Activated CD8-positive, alpha-beta memory T cell treated with anti-CD3 and anti-CD28 coated beads for 24 hours (primary cell): ENCODE results near the gene SLX4IP.

Experiments used
- DNase-seq: peaks from one replicate; pipeline ENCODE4 v3.0.0-alpha.2; 2020

Gene SLX4IP

DNA sequence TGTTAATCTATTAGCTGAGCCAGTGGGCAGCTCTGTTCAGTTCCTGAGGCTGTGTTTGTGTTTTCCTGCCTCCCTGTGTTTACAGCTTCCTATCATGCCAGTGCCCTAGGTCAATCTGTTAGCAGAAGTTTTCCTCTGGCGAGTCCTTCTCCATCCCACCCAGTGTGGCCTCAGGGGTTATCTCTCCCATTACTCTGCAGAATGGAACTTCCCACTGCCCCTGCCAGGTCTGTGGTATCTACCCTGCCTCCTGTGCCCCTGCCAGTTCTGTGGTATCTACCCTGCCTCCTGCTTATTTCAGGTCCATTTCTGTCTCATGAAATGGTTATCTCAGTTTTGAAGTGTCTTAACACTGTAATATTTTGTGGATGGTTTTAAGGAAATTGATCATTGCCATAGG lies 63.1 kb downstream of the SLX4IP start:
- no peak for DNase-seq

DNA sequence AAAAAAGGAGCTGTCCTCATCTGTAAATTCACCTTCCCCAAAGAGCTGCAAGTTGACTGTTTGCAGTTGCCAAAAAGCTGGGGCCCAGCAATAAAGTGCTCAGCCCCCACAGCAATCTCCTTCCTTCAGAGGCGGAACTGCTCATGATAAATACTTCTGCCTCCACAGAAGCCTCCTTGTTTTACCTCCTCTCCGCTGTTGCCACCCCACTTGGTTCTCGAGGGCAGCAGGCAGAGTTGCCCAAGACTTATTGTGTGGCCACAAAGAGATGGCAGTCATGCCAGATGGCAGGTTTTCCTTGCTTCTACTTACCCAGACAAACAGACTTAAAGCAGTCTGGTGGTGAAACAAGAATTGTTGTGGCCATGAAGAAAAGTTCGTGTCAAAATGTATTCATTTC lies 66.3 kb downstream of the SLX4IP start:
- peak; percentile 64 for DNase-seq

DNA sequence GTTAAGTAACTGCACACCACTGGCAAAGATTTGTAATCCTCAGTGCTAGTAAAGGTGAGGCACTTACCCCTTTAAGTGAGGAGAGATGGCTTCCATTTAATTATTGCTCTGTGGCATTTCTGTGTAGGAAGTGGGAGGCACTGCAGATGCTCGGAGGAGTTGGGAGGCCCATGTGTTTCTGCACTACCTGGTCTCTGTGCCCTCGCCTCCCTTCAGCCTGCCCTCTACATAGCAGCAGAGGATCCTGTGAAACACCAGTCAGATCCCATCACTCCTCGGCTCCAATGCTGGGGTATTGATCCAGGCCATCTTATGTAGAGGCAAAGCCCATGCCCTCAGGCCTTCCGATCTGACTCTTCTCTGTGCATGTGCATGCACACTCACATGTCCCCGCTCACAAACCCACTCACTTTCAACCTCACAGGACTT lies 67.0 kb downstream of the SLX4IP start:
- DNase-seq, result peak; percentile 73

DNA sequence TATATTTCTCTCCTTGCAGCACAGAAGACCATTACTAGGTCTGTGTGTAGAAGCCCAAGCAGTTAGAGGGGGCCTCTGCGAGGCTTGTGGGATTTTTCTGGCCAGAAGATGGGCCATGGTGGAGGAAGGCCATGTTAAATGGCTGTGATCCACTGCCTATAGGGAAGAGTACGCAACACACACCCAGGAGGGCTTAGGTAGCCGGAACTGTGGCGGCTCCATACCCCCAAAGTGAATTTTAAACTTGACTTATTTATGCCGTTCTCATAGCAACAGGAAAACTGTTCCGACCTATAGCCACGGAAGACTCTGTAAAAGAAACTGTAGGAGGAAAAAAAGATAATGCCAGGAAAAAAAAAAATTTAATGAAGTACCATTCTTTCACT lies 69.5 kb downstream of the SLX4IP start:
- no peak for DNase-seq

DNA sequence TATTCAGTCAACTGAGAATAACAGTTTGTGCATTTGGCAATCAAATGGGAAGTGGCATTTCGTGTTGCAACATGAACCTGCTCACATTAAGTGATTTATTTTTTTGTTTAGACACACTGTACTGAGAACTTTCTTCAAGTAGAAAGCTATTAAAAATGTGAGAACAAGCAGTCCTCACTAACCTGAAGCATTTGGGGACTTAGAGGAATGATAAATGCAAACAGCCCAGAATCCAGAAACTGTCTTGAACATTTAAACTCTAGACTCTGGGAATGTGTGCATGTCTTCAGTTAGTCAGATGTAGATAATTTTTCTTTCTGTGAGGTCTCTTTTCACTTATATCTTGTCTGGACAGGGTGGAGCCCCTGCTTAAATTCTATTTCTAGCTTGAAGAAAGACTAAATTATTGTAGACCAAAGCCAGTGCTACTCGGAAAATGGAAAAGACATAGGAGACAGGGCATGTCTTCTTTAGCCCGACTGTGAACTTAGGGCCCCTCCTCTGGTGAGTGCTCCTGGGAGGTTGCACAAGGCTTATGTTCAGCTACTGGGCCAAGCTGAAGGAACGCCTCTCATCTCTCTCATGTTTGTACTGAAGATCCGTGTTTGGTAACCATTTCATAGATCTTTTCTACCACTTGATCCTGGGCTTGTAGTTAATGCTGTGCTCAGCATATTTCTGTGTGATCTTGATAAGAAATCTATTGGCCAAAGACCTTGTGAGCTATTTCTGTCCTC lies 70.1 kb downstream of the SLX4IP start:
- no peak for DNase-seq

DNA sequence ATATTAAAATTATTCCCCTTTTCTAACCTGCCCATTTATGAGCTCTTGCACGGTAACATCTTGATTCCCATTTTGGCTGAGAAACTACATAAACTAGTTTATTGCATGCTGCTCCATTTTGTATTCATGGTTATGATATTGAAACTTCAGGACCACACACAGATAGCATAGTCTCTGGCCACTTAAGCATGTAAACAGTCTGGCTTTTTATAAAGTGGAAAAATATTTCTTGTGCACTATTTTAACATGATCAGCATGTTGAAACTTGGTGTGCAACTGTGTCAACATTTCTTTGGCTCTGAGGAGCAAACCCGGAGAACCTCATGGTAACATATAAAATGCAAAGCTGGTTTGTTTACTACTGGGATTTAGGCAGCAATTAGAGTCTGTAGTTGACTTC lies 70.7 kb downstream of the SLX4IP start:
- DNase-seq, result no peak

DNA sequence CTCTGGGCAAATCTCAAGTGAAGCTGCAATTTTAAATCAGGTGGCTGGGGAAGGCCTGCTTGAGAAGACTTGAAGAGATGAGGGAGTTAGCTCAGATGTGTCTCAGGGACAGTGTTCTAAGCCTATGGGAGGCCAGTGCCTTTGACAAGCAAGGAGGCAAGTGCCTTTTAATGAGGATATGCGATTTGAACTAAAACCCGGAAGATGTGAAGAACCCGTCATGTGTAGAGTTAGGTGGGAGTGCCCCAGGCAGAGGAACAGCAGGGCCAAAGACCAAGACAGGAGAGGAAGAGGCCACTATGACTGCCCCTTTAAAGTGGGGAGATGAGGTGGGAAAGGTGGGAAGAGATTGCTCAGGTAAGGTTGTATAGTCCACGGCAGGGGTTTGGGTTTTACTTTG lies 71.9 kb downstream of the SLX4IP start:
- DNase-seq, result no peak

DNA sequence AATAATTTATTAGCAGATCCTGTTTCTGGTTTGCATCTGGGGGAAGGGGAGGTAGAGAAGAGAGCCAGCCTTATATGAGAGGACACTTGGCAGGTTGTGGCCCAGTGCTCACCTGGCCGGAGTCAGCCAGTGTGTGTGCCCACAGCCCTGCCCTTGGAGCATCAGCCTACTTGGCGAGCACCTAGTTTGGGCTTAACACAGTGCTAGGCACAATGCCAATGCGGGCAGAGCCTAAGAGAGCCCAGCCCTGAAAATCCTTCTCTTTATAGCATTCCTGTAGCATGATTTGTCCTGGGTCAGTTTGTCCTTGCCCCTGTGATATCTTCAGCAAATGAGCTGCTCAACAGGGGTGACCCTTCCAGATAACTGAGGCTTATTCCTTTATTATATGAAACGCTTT lies 73.0 kb downstream of the SLX4IP start:
- no peak for DNase-seq

DNA sequence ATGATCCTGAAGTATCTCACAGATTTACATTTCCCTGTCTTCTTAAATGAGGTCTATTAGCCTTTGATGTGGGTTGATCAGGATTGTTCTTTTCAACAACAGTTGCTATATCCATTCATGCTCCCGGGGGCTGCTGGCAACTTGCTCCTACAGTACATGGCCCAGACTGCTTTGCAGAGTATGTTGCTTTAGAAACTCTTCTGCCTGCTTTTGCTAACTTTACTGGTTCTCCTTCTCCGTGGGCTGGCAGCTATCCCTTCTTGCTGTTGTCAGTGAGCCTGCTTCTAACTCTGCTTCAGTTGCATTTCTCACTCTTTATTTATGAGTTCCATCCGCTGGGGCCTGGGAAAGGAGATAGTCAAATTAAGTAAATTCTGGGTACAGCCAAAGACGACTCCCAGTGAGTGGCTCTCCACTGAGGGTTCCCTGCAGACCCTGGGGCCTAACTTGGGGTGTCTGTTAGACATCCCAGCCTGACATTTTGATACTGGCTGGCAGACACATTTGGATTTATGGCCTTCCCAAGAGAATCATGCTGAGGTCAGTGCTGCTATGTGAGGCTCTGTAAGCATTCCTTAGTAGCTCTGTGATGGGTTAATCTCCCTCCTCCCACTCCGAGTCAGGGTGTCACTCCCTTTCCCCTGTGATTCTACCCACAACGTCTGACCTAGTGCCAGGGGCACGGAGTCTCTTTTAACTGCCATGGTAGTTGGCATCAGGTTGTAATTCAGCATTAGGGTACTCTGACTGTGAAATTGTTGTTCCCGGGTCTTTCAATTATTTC lies 73.6 kb downstream of the SLX4IP start:
- no peak for DNase-seq

DNA sequence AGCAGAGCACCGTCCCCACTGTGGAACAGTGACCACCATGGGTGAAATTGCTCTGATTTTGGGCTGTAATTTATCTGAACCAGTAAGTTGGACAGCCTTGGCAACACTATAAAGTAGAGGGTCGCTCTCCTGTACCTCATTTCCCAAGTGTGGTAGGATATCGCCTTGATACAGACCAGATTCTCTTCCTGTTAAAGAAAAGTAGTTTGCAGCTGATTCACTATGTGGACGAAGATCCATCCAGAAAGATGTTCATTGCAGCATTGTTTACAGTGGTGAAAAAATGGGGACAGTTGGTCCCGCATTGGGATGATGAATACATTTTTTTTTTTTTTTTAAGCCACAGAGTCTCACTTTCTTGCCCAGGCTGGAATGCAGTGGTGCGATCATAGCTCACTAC lies 74.3 kb downstream of the SLX4IP start:
- DNase-seq, result no peak

DNA sequence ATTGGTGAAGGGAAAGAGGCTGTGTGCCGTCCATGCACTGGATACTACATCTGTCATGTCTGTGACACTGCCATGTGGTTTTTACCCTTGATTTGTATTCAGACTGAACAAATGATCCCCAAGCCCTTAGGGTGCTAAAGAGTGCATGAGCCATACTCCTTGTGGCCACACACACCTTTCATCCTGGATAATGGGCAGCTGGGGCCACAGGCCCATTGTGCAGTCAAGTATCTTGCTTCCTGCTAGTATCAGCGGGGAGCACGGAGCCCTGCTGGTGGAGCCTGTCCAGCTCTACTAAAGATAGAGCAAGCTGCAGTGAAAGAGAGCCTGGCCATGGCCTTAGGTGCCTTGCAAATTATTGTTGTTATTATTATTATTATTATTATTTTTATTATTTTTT lies 75.1 kb downstream of the SLX4IP start:
- no peak for DNase-seq

DNA sequence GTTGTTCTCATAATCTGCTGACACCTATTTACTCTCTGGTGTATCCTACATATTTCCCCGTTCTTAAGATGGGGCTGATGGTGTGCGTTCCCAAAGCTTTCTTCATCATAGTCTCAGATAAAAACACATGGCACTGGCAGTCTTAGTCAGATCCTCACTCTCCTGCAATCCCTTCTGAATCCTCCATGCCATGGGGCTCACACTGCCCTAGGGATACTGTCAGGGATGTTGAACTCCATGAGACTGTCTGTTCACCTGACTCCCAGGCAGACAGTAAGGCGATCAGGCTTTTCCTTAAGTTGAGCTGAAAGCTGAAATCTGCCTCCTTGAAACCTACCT lies 76.0 kb downstream of the SLX4IP start:
- no peak for DNase-seq

DNA sequence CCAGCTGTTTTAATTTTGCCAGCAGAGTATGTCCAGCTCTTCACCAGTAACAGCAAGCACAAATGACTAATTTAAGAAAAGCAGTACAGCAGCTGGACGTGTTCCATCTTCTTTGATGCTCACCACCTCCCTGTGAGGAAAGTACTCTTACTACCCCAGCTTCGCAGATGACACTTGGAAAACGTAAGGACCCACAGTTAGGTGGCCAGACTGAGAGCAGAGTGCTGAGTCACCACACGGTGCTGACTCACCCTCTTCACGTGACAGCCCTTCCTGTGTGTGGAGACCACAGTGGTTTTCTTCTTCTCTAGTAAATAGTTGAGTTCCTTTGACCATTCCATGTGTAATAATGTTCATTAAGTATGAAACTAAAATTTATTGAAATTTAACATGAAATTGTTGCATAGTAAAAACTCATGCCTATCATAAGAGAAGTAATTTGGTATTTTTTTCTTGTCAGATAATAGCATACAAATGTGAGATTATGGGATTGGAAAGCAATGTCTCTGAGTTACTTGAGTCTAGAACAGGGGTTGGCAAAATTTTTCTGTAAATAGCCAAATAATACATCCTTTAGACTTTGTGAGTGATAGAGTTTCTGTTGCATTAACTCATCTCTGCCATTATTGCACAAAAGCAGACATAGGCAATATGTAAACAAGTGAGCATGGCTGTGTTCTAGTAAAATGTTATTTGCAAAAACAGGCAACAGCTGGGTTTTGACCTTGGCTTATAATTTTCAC lies 76.6 kb downstream of the SLX4IP start:
- peak; percentile 79 for DNase-seq

DNA sequence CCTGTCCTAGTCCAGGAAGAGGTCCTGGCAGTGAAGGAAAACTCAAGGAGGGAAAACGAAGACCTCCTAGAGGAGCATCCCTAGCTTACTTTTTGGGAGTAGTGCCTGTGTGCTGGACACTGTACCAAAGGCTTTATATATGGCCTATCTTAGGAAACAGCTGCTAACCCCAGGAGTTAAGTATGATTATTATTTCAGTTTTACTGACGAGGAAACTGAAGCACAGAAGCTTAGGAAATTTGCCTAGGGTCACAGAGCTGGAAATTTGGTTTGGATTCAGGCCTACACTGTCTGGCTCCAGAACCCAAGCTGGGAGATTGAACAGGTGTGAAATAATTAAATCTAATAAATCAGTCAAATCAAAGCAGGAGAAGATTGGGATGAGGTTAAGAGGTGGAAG lies 78.0 kb downstream of the SLX4IP start:
- no peak for DNase-seq

DNA sequence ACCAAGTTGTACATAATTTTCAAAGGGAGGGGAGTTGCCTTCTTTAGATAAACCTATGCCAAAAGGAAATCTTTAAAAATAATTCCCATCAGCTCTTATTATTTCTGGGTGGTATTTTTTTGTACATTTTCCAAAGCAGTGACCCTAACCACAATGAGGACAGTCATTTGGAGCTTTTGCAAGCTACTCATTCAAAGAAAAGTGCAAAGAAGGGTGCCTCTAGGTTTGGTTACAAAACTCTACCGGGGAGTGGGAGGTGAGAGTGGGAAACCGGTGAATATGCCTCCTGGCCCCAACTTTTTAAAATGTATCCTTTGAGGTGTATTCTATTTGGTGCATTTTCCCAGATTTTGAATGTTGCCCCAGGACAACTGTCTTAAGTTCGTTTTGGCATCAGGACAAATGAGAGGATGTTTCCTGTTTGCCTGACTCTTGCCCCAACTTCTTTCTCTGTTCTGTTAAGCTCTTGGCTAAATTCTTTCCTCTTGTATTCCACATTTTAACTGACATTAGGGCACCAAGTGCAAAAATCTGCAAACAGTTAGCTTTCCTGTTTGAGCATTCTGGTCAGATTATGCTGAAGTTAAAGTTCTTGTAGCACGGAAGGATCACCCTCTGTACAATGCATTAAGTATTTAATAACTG lies 78.9 kb downstream of the SLX4IP start:
- no peak for DNase-seq

DNA sequence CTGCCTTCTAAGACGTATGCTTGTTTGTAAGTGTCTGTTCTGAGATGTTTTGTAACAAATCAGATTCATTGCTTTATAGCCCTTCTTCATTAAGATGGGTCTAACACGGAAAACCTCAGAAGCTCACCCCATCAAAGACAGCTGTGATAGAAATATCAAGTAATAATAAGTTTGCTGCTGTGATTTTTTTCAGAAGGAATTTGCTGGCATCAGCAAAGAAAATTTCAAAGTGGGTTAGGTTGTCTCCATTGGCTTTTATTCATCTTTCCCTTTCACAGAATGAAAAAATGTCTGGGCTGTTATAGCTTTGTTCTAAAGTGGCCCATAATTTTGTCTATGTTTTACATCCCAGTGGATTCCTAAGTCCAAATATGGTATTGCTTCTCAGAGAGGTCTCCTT lies 81.4 kb downstream of the SLX4IP start:
- DNase-seq, result no peak

DNA sequence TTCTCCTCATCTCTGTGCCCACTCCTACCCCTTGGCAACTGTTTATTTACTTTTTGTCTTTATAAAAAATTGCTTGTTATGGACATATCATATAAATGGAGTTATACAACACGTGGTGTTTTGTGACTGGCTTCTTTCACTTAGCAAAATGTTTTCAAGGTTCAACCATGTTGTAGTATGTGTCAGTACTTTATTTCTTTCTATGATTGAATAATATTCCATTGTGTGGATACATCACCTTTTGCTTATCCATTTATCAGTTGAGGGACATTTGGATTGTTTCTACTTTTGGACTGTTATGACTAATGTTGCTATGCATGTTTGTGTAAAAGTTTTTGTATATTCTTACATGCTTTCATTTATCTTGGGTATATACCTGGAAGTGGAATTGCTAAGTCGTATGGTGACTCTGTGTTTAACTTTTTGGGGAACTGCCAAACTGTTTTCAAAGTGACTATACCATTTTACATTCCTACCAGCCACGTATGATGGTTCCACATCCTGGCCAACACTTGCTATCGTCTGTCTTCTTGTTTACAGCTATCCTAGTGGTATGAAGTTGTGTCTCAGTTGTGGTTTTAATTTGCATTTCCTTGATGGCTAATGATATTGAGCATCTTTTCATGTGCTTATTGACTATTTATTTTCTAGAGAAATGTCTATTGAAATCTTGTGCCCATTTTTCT lies 84.4 kb downstream of the SLX4IP start:
- DNase-seq, result no peak

DNA sequence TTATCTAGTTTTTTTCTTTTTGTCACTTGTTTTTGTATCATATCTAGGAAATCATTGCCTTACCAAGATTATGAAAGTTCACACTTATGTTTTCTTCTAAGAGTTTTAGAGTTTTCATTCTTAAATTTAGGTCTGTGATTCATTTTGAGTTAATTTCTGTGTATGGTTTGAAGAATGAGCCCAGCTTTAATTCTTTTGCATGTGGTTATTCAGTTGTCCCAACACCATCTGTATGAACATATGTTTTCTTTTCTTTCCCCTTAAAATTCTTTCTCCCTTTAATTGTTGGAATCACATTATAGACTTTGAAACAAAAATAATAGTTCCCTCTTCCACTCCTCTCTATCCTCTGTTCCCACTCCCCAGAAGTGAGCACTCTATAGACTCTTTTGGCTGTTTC lies 85.4 kb downstream of the SLX4IP start:
- DNase-seq, result no peak

DNA sequence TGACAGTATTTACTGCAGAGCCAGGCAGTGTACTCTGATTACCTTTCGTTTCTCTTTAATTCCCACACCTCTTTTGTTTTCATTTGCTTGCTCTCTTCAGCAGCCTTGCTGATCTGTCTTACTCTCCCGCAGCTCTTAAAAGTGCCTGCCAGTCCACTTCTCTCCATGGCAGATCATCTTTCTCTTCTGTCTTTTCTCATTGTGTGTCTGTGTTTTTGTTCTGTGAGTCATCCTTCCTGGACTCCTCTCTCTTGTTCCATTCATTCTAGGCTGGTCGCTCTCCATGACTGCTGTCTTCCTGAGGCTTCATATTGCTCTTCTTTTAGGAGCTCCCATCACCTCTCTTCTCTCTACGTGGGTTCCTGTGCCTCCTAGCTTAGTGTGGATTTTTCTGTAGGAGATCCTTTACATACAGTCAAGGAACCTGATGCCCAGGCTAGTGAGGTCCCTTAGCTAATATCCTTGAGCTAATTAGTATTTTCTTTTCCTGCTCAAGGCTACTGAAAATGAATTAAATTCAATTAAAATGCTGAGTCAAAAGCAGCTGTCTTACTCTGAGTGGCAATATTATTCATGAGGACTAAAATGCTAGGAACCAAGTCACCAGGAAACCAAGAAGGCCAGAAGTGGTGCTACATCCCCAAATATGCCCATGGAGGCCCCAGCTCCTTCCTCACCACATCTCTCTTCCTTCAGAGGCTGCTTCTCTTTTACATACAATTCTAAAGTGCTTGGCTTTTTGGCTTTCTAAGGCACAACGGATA lies 86.1 kb downstream of the SLX4IP start:
- no peak for DNase-seq

DNA sequence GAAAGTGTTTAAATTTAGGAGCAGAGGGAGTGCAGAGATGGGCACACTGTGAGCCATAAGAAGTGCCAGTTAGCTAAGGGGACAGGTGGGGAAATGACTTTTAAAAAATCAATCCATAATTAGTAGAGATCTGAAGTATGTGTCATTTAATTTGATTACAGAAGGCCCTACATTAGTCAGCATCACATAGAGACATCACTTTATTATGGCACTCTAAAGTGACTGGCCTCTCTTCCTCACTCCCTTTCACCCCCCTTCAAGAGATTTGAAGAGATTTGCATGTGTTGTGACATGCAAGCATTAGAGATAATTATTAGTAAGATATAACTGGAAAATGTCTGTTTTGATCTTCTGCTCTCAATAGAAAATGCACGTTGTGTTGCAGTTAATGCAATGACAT lies 86.7 kb downstream of the SLX4IP start:
- no peak for DNase-seq

DNA sequence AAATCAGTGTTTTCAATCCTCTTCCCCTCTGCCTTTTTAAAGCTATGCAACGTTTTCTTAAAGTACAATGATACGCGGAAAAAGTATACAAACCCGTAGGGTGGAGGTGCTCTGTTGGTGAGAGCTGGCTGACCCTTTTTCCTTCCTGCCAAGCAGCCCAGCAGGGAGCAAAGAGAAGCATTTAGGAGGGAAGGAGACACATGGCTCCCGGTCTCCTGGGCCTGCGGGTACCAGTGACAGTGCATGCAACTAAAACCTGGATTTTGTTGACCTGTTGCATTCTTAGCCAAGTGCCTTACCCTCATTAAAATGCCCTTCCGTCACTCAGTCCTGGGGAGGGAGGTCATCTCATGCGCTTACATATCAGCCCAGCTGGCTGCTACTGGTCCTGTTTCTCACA lies 87.2 kb downstream of the SLX4IP start:
- no peak for DNase-seq

DNA sequence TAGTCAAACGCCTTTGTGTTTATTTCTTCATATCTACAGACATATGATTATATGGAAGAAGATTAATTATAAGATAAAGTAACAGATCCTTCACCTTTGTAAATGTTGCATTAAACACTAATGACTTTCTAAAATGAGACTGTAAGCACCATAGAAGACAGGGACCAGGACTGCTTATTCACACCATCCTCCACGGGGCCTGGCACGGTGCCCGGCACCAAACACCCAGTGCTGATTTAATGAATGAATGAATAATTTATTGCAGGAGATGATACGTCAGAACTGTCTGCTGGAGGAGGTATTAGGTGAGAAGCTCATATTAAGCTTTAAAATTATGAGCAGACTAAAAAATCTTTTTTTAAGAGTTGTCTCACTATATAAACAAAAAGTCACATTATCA lies 88.3 kb downstream of the SLX4IP start:
- no peak for DNase-seq
